Suprapubic skin (tissue), 4 donors: ENCODE data around the gene OR8A1.

ENCODE experiments used
- CTCF ChIP-seq, 2 donors: fragments of 200-600 bp in 1 of 2; fragments of 450-650 bp in 1 of 2; sonication (generic) in 1 of 2; IDR thresholded peaks; one replicate each; pipeline ENCODE4 v1.5.1; 2016 to 2019; ENCODE audit warnings: antibody characterized with exemption in 2 of 2, mild to moderate bottlenecking in 1 of 2, moderate library complexity in 1 of 2
- EP300 ChIP-seq: sonication (generic); formaldehyde crosslinking; IDR thresholded peaks from one replicate; pipeline ENCODE4 v1.6.1; 2017; ENCODE audit warnings: antibody characterized with exemption
- POLR2A ChIP-seq, 2 donors: fragments of 450-650 bp; IDR thresholded peaks; one replicate each; pipeline ENCODE4 v1.6.1; 2017; ENCODE audit warnings: antibody characterized with exemption in 2 of 2, mild to moderate bottlenecking in 2 of 2, moderate library complexity in 2 of 2
- POLR2AphosphoS5 ChIP-seq, 3 donors: sonication (generic); formaldehyde crosslinking; IDR thresholded peaks; one replicate each; pipeline ENCODE4 v1.6.1; 2017; ENCODE audit warnings: antibody characterized with exemption in 3 of 3

GRCh38 chr11:124591430-124591829 lies 21.6 kb downstream of the OR8A1 start:
- TF ChIP-seq POLR2A (IDR thresholded peaks at IDR 0.05), result no peak
- TF ChIP-seq POLR2AphosphoS5 (IDR thresholded peaks at IDR 0.05), result no peak
- TF ChIP-seq CTCF (IDR thresholded peaks at IDR 0.05), result no peak
- no peak for TF ChIP-seq EP300
